GM19395 (cell line): Measurements from ENCODE around the gene KRTAP1-4.
"Not testable (repeated sequence)": the region's sequence is repeated elsewhere in the genome, so short reads cannot be mapped to it uniquely, and the experiment has no call there.

ENCODE experiments used
- ATAC-seq: cut with Tn5 transposase; IDR thresholded peaks from one replicate; pipeline ENCODE4 v1.9.1; 2021; ENCODE audit warnings: mild to moderate bottlenecking, moderate library complexity; ENCODE audit not compliant: unreplicated experiment

KRTAP1-4 gene, protein sequence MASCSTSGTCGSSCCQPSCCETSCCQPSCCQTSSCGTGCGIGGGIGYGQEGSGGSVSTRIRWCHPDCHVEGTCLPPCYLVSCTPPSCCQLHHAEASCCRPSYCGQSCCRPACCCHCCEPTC

DNA sequence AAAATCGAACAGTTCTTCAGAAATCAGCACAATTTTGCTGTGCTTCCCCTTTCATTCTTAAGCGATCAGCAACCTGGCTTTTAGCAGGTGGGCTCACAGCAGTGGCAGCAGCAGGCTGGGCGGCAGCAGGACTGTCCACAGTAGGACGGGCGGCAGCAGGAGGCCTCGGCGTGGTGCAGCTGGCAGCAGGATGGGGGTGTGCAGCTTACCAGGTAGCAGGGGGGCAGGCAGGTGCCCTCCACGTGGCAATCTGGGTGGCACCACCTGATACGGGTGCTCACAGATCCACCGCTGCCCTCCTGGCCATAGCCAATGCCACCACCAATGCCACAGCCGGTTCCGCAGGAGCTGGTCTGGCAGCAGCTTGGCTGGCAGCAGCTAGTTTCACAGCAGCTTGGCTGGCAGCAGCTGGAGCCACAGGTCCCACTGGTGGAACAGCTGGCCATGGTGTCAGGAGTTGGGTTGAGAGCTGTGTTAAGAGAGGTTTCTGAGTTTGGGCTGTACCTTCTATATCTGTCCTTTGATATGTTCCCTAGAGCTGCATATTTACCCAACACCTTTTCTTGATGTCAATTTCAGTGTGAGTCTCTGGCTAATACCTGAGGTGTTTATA, at the start of gene KRTAP1-4:
Gene KRTAP1-4, minus strand, starts transcription at position 563 of the 613 bp plus-strand sequence. Its CDS starts 117 bp downstream, at position 446.
- ATAC-seq, result no peak

DNA sequence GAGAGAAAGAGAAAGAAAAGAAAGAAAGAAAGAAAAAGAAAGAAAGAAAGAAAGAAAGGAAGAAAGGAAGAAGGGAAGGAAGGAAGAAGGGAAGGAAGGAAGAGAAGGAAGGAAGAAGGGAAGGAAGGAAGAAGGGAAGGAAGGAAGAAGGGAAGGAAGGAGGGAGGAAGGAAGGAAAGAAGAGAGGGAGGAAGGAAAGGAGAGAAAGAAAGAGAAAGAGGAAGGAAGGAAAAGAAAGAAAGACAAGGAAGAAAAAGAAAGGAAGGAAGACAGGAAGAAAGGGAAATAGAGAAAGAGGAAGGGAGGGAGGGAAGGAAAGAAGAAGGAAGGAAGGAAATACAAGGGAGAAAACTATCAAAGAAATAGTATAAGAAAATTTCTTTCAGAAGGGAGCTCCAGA, 46.8 kb upstream of the KRTAP1-4 start:
- ATAC-seq, result no peak

DNA sequence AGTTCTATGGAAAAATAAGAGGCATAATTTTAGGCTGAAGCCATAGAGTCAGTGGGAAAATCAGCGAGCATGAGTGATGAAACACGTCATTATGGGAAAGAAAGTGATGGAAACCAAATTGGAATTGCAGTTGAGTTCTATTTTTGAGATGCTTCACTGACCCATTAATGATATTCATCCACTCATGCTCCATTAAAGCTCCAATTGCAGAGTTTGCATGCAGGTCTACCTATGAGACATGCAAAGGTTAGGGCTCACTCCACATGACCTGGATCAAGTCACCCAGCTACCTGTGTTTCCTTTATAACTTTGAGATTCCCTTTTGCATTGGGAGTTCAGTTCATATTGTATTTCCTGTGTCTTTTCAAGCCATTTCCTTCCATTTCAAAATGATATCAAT, 43.7 kb upstream of the KRTAP1-4 start:
- no peak for ATAC-seq

DNA sequence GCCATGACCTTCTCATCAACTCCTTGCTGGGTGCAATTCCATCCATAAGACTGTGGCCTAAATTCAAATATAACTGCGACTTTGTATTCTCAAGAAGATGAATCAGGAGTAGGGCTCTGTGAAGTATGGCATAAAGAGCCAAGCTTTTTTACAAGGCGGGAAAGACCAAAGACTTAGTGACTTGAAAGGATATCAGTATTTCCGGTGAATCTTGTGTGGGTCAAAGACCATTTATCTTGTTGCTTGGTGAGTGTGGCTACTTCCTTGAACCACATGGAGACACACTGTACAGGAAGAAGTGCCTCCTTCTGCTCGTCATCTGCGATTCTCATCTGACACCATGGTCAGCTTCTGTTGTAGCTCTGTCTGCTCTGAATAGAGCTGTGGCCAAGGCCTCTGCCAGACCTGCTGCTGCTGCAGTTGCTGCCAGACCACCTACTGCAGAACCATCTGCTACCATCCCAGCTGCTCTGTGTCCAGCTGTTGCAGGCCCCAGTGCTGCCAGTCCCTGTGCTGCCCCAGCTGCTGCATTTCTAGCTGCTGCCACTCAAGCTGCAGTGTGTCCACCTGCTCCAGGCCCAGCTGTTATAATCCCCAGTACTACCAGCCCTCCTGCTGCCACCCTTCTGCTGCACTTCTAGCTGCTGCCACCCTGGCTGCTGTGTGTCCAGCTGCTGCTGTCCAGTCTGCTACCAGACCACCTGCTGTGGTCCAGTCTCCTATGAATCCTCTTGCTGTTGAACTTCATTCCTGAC, 41.8 kb upstream of the KRTAP1-4 start:
- no peak for ATAC-seq

DNA sequence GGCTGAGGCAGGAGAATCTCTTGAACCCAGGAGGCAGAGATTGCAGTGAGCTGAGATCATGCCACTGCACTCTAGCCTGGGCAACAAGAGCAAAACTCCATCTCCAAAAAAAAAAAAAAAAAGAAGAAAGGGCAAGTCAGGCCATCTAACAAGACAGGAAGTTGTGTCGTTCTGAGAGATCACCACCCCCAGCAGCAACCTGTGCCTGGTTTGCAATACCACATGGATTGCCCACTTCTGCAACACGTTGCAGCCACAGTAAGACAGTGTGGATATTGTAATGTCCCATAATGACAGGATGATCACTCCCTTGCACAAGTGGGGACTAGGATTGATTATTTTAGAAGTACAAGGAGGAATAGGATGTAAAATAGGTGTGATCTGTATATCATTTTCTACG, 39.0 kb upstream of the KRTAP1-4 start:
- no peak for ATAC-seq

DNA sequence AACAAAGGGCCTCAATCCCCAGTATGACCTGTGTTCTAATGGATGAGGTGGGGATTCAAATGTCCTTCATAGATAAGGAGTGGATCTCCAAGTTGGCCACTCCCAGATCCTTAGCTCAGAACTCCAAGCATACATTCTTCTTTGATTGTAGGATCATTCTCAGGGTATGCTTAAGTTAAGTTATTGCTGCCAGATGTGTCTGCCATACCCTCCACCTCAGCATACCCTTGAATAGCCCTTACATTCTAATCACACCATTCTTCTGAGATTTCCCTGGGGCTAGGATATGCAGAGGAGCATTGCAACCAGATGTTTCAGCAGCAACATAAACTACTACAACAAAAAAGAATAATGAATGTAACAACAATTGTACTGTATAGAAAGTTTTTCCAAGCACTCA, 37.3 kb upstream of the KRTAP1-4 start:
- ATAC-seq, result no peak

DNA sequence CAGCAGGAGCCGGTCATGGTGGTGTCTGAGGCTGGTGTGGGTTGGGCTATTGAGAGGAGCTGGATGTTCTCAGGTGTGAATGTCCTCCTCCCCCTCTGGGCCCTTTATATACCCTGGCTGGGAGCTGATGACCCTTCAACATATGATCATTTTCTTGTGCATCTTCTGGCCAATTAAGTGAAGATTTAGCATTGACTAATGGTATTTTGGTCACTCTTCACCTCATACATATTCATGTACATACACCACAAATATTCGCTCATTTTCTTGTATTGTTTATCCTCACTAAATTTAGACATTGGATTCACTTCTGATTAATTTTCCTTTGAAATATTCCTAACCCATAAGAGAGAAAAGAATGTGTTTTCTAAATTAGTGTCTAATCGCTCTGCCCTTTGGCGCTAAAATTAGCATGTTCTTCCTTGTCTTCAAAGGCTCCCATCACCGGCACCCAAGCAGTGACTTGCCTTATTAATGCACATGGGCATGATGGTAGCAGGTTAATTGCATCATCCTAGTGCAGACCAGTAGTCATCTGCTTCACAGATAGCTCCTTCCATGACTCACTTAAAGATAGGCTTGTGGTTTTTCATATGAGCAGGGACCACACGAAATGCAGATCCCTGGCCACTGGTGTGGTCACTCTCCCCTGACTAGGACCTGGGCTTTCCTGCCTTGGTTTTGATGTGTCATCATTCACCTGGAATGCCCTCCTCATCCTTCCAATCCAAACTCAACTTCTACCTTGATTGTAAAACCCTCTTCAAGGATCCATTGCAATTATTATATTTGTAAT, 36.0 kb upstream of the KRTAP1-4 start, which contains the start of gene KRTAP2-4:
Gene KRTAP2-4, minus strand, starts transcription at position 51 of the 796 bp plus-strand sequence. Its CDS starts 34 bp downstream, at position 17.
- no peak for ATAC-seq

DNA sequence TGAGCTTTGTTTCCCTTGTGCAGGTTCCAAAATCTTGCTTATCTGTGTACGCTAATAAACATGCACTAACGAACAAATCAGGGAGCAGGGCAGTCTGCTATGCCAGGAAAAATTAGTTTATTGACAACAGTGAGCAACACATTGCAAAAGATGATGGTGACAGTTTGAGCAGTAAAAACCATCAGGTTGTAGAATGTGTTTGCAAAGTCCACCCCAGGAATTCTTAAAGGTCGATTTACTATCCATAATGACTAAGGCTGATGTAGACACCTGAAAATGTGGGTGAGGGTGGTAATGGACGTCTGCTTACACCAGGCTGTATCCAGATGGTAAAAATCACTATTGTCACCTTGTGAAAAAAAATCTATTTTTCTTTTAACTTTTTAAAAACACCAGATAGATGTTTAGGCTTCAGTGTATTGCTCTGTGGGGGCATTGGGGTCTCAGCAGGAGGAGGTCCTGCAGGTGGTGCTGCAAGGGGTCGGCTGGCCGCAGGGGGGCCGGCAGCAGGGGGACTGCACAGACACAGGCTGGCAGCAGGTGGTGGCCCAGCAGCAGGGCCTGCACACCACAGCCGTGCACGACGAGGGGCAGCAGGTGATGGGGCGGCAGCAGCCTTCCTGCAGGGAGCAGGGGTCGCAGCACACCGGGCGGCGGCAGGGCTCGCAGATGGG, 35.2 kb upstream of the KRTAP1-4 start:
- not testable (repeated sequence) for ATAC-seq

DNA sequence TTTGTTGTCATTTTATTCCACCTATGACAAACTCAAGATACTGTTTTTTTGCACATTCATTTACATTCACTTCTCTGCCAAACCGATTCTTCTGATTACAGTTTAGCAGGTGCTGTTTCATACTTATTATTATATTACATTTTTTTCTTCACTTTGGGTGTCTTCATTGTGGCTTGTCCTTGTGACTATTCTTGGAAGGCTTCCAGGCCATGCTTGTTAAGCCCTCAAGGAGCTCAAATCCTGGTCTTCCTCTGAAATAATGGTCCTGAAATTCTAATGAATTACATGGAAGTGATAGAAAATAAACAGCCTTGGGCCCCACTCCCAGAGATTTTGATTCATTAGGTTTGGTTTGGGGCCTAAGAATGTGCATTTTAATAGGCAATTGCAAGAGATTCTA, 34.3 kb upstream of the KRTAP1-4 start:
- no peak for ATAC-seq

DNA sequence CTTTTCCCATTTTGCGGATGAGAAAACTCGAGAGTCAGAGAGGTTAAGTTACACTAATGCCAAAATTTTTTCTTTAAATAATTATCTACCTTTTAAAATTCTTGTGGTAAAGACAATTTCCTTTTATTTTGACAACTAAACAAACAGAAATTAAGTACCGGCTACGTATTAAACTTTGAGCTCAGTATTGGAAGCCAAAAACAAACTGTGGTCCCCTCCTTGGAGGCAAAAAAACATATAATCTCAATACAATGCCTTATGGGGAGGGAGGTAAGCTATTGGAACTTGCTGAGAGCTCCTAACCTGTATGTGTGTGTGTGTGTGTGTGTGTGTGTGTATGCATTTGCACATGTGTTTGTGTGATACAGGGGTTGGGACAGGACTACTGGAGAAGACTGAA, 33.5 kb upstream of the KRTAP1-4 start:
- ATAC-seq, result no peak

DNA sequence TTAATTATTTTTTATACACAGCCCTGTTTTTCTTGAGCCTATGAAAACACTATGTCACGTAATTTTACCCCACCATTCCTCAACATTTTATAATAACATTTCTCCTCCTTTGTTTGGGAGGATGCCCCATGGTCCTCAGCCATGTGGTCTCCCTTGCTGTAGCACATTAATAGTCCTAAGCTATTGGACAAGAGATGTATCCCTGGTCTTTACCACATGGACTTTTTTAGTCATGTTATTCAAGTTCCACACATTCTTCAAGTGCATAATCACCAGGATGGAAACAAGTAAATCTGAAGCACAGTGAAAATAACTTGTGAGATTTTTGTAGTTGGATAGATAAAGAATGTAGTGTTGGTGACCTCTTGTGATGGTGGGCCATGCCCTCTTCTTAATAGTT, 32.0 kb upstream of the KRTAP1-4 start:
- no peak for ATAC-seq

DNA sequence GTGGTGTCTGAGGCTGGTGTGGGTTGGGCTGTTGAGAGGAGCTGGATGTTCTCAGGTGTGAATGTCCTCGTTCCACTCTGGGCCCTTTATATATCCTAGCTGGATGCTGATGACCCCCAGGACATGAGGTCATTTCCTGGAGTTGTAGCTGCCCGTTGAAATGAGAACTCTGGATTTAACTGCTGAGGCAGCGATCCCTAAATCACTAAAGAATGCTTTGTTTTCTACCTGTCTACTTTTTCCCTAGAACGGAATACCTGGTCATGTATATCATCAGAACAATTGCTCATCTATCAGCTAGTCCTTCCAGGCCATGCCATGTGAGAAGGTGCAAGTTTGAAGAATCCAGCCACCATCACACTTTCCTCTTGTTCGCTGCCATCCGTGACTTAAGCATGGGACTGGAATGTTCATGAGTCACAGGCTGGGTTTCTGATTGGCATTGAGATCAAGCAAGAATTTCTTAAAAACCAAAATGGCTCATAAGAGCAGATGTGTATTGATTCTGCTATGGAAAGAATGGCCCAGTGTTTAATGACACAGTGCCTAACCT, 30.1 kb upstream of the KRTAP1-4 start, which contains the start of gene KRTAP2-3:
Gene KRTAP2-3, minus strand, starts transcription at position 63 of the 553 bp plus-strand sequence. CDS start 64 bp downstream, outside the sequence.
- ATAC-seq, result no peak

DNA sequence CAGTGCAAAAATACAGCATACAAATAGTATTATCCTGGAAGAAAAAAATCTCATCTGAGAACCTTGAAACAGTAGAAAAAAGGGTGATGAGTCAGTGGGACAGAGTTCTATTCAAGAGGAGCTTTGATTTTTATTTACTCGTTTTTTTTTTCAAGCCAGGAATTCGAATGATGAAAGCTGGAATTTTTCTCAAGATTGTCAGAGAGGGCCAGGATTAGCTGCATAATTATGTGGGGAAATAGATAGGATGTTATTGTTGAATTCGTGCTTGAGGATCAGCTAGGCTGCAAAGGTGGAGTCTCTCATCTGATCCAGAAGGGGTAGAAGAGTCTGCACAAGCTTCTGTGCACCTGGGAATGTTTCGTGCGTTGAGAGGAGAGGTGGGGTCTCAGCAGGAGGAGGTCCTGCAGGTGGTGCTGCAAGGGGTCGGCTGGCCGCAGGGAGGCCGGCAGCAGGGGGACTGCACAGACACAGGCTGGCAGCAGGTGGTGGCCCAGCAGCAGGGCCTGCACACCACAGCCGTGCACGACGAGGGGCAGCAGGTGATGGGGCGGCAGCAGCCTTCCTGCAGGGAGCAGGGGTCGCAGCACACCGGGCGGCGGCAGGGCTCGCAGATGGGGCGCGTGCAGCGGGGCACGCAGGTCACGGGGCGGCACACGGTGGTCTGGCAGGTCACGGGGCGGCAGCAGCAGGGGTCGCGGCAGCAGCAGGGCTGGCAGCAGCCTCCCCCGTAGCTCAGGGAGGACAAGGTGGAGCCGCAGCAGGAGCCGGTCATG, 29.5 kb upstream of the KRTAP1-4 start:
- ATAC-seq, result not testable (repeated sequence)

DNA sequence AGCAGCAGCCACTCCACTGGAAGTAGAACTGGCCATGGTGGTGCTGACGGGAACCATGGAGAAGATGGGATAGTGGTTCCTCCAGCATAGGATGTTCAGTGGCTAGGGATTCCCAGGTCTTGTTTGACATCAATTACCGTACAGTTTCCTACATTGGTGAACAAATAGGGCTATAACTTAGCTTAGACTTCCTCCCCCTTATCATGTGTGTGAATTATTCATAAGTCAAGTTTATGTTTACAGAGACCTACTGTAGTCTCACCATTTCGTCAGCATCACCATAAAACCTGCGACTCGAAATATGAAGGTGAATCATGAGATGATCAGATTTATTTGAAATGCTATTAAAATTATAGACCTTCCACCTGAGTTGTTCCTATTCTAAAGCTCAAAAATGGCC, 28.7 kb upstream of the KRTAP1-4 start:
- ATAC-seq, result no peak

DNA sequence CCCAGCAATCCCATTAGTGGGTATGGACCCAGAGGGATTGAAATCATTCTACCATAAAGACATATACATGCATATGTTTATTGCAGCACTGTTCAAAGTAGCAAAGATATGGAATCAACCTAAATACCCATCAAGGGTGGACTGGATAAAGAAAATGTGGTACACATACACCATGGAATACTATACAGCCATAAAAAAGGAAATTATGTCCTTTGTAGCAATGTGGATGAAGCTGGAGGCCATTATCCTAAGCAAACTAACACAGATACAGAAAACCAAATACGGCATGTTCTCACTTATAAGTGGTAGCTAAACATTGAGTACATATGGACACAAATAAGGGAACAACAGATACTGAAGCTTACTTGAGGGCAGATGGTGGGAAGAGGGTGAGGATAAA, 27.6 kb upstream of the KRTAP1-4 start:
- ATAC-seq, result no peak

DNA sequence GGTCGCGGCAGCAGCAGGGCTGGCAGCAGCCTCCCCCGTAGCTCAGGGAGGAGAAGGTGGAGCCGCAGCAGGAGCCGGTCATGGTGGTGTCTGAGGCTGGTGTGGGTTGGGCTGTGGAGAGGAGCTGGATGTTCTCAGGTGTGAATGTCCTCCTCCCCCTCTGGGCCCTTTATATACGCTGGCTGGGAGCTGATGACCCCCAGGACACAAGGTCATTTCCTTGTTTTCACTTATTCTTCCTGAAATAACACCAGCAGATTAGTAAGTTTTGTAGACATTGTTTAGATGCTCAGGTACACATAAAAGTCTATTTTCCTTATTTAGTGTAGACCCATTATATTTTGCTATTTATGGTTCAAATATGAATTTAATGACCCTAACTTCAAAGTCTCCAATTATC, 25.1 kb upstream of the KRTAP1-4 start, which contains the start of gene KRTAP2-2:
Gene KRTAP2-2, minus strand, starts transcription at position 101 of the 400 bp plus-strand sequence. Its CDS starts 19 bp downstream, at position 82.
- ATAC-seq, result not testable (repeated sequence)

DNA sequence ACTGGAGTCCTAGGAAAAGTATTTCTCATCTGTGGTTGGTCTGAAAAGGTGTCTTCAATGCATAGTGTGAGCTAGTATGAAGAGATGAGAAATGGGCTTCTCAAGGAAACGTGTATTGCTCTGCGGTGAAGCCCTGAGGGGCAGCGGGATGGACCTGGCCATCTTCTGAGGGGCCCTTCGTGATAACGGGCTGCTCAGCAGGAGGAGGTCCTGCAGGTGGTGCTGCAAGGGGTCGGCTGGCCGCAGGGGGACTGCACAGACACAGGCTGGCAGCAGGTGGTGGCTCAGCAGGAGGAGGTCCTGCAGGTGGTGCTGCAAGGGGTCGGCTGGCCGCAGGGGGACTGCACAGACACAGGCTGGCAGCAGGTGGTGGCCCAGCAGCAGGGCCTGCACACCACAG, 24.6 kb upstream of the KRTAP1-4 start:
- not testable (repeated sequence) for ATAC-seq

DNA sequence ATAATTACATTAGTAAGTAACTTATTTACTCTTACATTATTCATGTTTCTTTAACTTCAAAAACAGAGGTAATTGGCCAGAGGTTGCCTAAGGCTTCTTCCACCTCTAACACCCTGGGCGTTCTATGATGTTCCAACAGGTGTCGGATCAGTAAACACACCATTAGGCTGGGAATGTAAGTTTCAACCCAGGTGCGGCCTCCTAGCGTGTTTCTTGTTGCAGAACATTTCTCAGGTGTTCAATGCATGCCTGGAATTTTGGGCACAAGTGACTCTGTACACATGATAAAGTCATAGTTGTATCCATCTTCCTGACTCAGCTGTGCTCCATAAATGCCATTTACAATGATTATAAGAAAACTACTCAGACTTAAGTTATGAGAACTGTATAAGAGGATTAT, 24.0 kb upstream of the KRTAP1-4 start:
- no peak for ATAC-seq

DNA sequence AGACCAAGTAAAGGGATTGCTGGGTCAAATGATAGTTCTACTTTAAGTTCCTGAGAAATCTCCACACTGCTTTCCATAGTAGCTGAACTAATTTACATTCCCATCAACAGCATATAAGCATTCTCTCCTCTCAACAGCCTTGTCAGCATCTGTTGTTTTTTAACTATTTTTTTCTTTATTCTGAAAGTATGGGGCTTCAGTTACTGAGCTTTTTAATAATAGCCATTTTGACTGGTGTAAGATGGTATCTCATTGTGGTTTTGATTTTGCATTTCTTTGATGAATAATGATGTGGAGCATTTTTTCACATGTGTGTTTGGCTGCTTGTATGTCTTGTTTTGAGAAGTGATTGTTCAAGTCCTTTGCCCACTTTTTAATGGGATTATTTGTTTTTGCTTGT, 22.6 kb upstream of the KRTAP1-4 start:
- ATAC-seq, result no peak
